ENCODE results near the gene AGL. TPM values are rescaled to one million over a fixed set of nuclear protein-coding genes. Genes with fewer than 3 reads are reported as not detected.

Gene AGL
- total RNA-seq, 1 experiment from 2014 or later, result 12.0 TPM

- no peaks in the 10 kb centered on the region for H3K27me3 ChIP-seq (ENCODE audit: control insufficient read depth, insufficient read depth, low read length)
- in situ Hi-C loops (cut with HindIII; ENCODE audit: low pct_unique_long_range_greater_than_20kb, low sequenced_read_pairs) (no loop called here), intact Hi-C loops (cut with micrococcal nuclease; ENCODE audit: unreplicated experiment) (no loop called here)
- H3K9me3 ChIP-seq (ENCODE audit: control insufficient read depth, insufficient read depth, low read depth, low read length), result no peaks in the 10 kb centered on the region
- ChIA-PET POLR2A (no interaction called here), CTCF (no interaction called here)
- DNase-seq (ENCODE audit: low read depth, low spot score), result no peak
- BruUV-seq (replicated peaks), result no TSS peak
- no peak overlapping the region for H3K4me3 ChIP-seq (ENCODE audit: low read depth in 2 of 2, low read length in 2 of 2)
- H3K36me3 ChIP-seq (ENCODE audit: control insufficient read depth, insufficient read depth, low read length), result no peaks in the 10 kb centered on the region
- peaks cover 3% of the 10 kb centered on the region; the same call in 1 of the 2 replicates for H3K4me1 ChIP-seq (ENCODE audit: control insufficient read depth, insufficient read depth, low read length)
- TF ChIP-seq POLR2AphosphoS5 (IDR thresholded peaks at IDR 0.05; ENCODE audit: low read depth, low read length) (no peak), TCF7L2 (IDR thresholded peaks at IDR 0.05; ENCODE audit: low read depth, low read length) (no peak), CTCF (IDR thresholded peaks at IDR 0.05) (no peak), SIN3A (IDR thresholded peaks at IDR 0.05; ENCODE audit: borderline replicate concordance, insufficient read depth, low read depth, low read length) (no peak)
- TF ChIP-seq, protein P1, sequence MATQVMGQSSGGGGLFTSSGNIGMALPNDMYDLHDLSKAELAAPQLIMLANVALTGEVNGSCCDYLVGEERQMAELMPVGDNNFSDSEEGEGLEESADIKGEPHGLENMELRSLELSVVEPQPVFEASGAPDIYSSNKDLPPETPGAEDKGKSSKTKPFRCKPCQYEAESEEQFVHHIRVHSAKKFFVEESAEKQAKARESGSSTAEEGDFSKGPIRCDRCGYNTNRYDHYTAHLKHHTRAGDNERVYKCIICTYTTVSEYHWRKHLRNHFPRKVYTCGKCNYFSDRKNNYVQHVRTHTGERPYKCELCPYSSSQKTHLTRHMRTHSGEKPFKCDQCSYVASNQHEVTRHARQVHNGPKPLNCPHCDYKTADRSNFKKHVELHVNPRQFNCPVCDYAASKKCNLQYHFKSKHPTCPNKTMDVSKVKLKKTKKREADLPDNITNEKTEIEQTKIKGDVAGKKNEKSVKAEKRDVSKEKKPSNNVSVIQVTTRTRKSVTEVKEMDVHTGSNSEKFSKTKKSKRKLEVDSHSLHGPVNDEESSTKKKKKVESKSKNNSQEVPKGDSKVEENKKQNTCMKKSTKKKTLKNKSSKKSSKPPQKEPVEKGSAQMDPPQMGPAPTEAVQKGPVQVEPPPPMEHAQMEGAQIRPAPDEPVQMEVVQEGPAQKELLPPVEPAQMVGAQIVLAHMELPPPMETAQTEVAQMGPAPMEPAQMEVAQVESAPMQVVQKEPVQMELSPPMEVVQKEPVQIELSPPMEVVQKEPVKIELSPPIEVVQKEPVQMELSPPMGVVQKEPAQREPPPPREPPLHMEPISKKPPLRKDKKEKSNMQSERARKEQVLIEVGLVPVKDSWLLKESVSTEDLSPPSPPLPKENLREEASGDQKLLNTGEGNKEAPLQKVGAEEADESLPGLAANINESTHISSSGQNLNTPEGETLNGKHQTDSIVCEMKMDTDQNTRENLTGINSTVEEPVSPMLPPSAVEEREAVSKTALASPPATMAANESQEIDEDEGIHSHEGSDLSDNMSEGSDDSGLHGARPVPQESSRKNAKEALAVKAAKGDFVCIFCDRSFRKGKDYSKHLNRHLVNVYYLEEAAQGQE (IDR thresholded peaks at IDR 0.05; ENCODE audit: insufficient read depth in 1 of 2, low read depth in 2 of 2, low read length in 1 of 2), result no peak
- no peak overlapping the region for H3K27ac ChIP-seq (ENCODE audit: low read length)
- ATAC-seq, result no peak
Measured at GRCh38 chr1:99811075-99811474, 39.1 kb upstream of the AGL start.

GRCh38 chr1:99811747-99812146 is 38.4 kb upstream of the AGL start:
- Histone ChIP-seq H3K27me3 (ENCODE audit: control insufficient read depth, insufficient read depth, low read length) (no peaks in the 10 kb centered on the region), H3K27ac (ENCODE audit: low read length) (no peak overlapping the region), H3K4me3 (ENCODE audit: low read depth in 2 of 2, low read length in 2 of 2) (no peak overlapping the region), H3K4me1 (ENCODE audit: control insufficient read depth, insufficient read depth, low read length) (peaks cover 3% of the 10 kb centered on the region; the same call in 1 of the 2 replicates), H3K9me3 (ENCODE audit: control insufficient read depth, insufficient read depth, low read depth, low read length) (no peaks in the 10 kb centered on the region), H3K36me3 (ENCODE audit: control insufficient read depth, insufficient read depth, low read length) (no peaks in the 10 kb centered on the region)
- DNase-seq (ENCODE audit: low read depth, low spot score), result no peak
- no TSS peak for BruUV-seq (replicated peaks)
- CTCF ChIA-PET, result no interaction called here
- POLR2A ChIA-PET, result no interaction called here
- in situ Hi-C loops (cut with HindIII; ENCODE audit: low pct_unique_long_range_greater_than_20kb, low sequenced_read_pairs), result no loop called here
- no peak for ATAC-seq
- intact Hi-C loops (cut with micrococcal nuclease; ENCODE audit: unreplicated experiment), result no loop called here
- TF ChIP-seq CTCF (IDR thresholded peaks at IDR 0.05), result no peak
- TF ChIP-seq POLR2AphosphoS5 (IDR thresholded peaks at IDR 0.05; ENCODE audit: low read depth, low read length), result no peak
- TF ChIP-seq SIN3A (IDR thresholded peaks at IDR 0.05; ENCODE audit: borderline replicate concordance, insufficient read depth, low read depth, low read length), result no peak
- no peak for TF ChIP-seq TCF7L2 (IDR thresholded peaks at IDR 0.05; ENCODE audit: low read depth, low read length)
- TF ChIP-seq, protein P1 (IDR thresholded peaks at IDR 0.05; ENCODE audit: insufficient read depth in 1 of 2, low read depth in 2 of 2, low read length in 1 of 2), result no peak

Data from Panc1 (cell line).